ENCODE measurements around the gene HIRA. TPM values are rescaled to one million over a fixed set of nuclear protein-coding genes. Genes with fewer than 3 reads are reported as not detected.
"Not testable (repeated sequence)": the region's sequence is repeated elsewhere in the genome, so short reads cannot be mapped to it uniquely, and the experiment has no call there.

HIRA gene
- polyA plus RNA-seq, 1 experiment, result 17.1 TPM

GRCh38 chr22:19443544-19444211 is 12.1 kb upstream of the HIRA start:
- ChIA-PET POLR2A (interaction anchor here (1.4 kb wide), 1 partner anchor 36 kb away, joined by 3 read pairs; the partner anchor contains the start of gene CDC45), CTCF (no interaction called here)
- H3K4me3 ChIP-seq (ENCODE audit: low read depth, low read length), result no peak overlapping the region
- H3K9me3 ChIP-seq (ENCODE audit: control insufficient read depth, insufficient read depth, low read length), result no peaks in the 10 kb centered on the region
- TF ChIP-seq, protein P1, sequence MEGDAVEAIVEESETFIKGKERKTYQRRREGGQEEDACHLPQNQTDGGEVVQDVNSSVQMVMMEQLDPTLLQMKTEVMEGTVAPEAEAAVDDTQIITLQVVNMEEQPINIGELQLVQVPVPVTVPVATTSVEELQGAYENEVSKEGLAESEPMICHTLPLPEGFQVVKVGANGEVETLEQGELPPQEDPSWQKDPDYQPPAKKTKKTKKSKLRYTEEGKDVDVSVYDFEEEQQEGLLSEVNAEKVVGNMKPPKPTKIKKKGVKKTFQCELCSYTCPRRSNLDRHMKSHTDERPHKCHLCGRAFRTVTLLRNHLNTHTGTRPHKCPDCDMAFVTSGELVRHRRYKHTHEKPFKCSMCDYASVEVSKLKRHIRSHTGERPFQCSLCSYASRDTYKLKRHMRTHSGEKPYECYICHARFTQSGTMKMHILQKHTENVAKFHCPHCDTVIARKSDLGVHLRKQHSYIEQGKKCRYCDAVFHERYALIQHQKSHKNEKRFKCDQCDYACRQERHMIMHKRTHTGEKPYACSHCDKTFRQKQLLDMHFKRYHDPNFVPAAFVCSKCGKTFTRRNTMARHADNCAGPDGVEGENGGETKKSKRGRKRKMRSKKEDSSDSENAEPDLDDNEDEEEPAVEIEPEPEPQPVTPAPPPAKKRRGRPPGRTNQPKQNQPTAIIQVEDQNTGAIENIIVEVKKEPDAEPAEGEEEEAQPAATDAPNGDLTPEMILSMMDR (IDR thresholded peaks at IDR 0.05; ENCODE audit: low read depth, low read length), result no peak
- H3K27ac ChIP-seq (ENCODE audit: low read depth, low read length), result no peak overlapping the region
- no peak for DNase-seq (ENCODE audit: low read depth, low spot score)
- no peaks in the 10 kb centered on the region for H3K27me3 ChIP-seq (ENCODE audit: control insufficient read depth, insufficient read depth, low read length)

- H3K4me3 ChIP-seq (ENCODE audit: low read depth, low read length), result no peak overlapping the region
- no peak overlapping the region for H3K27ac ChIP-seq (ENCODE audit: low read depth, low read length)
- no peaks in the 10 kb centered on the region for H3K27me3 ChIP-seq (ENCODE audit: control insufficient read depth, insufficient read depth, low read length)
- POLR2A ChIA-PET, result no interaction called here
- TF ChIP-seq, protein P1 (IDR thresholded peaks at IDR 0.05; ENCODE audit: low read depth, low read length), result no peak
- CTCF ChIA-PET, result no interaction called here
- no peak for DNase-seq (ENCODE audit: low read depth, low spot score)
- H3K9me3 ChIP-seq (ENCODE audit: control insufficient read depth, insufficient read depth, low read length), result no peaks in the 10 kb centered on the region
Observed at GRCh38 chr22:19442166-19442565, 10.6 kb upstream of the HIRA start.

DNA sequence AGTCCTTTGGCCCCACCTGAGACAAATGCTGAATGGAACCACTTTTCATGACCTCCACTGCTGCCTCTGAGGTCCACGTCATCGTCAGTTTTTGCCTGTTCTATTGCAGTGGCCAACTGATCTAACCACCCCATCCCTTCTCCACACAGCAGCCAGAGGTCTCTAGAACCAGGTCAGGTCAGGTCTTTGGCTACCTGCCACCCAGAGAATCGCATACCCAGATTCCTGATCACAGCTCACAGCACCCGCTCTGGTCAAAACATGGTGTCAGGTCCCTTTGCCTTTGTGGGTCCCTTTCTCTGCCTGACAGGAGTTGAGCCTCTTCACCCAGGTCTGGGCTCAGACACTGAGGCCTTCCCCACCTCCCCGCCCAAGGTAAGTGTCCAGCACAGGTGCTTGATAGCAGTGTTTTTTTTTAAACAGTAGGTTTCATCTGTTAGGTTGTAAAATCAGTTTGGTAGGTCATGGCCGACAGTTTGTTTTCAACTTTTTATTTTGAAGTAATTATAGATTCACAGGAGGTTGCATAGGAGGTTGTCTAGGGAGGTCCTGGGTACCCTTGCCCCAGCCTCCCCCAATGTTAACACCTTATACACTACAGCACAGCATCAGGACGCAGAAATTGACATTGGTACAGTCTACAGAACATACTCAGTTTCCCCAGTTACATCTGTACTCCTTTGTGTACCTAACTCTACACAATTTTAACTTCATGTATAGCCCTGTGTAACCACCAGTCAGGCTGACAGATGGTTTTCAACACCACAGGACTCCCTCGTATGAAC is 9.1 kb upstream of the HIRA start:
- H3K27ac ChIP-seq (ENCODE audit: low read depth, low read length), result no peak overlapping the region
- ChIA-PET CTCF (no interaction called here), POLR2A (no interaction called here)
- H3K4me3 ChIP-seq (ENCODE audit: low read depth, low read length), result no peak overlapping the region
- TF ChIP-seq, protein P1 (IDR thresholded peaks at IDR 0.05; ENCODE audit: low read depth, low read length), result no peak
- no peaks in the 10 kb centered on the region for H3K27me3 ChIP-seq (ENCODE audit: control insufficient read depth, insufficient read depth, low read length)
- DNase-seq (ENCODE audit: low read depth, low spot score), result no peak
- H3K9me3 ChIP-seq (ENCODE audit: control insufficient read depth, insufficient read depth, low read length), result no peaks in the 10 kb centered on the region

GRCh38 chr22:19438298-19438697 is 6.8 kb upstream of the HIRA start:
- Histone ChIP-seq H3K27me3 (ENCODE audit: control insufficient read depth, insufficient read depth, low read length) (no peaks in the 10 kb centered on the region), H3K4me3 (ENCODE audit: low read depth, low read length) (no peak overlapping the region), H3K27ac (ENCODE audit: low read depth, low read length) (no peak overlapping the region), H3K9me3 (ENCODE audit: control insufficient read depth, insufficient read depth, low read length) (no peaks in the 10 kb centered on the region)
- DNase-seq (ENCODE audit: low read depth, low spot score), result no peak
- POLR2A ChIA-PET, result no interaction called here
- CTCF ChIA-PET, result no interaction called here
- TF ChIP-seq, protein P1 (IDR thresholded peaks at IDR 0.05; ENCODE audit: low read depth, low read length), result no peak

DNA sequence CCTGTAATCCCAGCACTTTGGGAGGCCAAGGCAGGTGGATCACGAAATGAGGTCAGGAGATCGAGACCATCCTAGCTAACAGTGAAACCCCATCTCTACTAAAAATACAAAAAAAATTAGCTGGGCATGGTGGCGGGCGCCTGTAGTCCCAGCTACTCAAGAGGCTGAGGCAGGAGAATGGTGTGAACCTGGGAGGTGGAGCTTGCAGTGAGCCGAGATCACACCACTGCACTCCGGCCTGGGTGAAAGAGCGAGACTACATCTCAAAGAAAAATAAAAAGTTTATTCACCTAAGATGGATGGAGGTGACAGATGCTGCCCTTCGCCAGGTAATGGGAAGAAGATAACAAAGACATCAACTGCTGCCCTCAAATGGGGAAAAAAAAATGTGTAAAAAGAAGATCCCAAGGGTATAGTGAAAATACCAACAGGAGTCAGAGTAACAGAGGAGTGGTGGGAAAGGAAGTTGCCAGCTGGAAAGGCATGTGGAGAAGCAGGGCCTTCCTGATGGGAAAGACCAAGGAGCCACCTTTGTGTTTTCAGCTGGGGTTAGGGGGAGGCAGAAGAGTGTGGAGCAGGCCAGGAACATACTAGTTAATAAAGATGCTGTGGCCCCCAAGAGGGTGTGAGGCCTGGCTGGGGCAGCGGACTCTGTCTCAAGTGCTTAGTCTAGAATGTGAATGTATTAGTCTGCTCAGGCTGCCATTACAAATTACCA is 5.1 kb upstream of the HIRA start:
- H3K9me3 ChIP-seq (ENCODE audit: control insufficient read depth, insufficient read depth, low read length); DNase-seq (ENCODE audit: low read depth, low spot score); H3K27ac ChIP-seq (ENCODE audit: low read depth, low read length); H3K27me3 ChIP-seq (ENCODE audit: control insufficient read depth, insufficient read depth, low read length); POLR2A ChIA-PET; H3K4me3 ChIP-seq (ENCODE audit: low read depth, low read length); CTCF ChIA-PET: not testable (repeated sequence)
